ENCODE data around the gene PIP4P1.

- TF ChIP-seq POLR2A (IDR thresholded peaks at IDR 0.05; ENCODE audit: low read depth, low read length) (no peak), POLR2AphosphoS5 (IDR thresholded peaks at IDR 0.05; ENCODE audit: low read depth, low read length) (no peak), TAF1 (IDR thresholded peaks at IDR 0.05; ENCODE audit: low read depth, low read length) (no peak), SPI1 (IDR thresholded peaks at IDR 0.05; ENCODE audit: low read depth, low read length) (no peak)
These were observed 41.8 kb downstream of the PIP4P1 start for GRCh38 chr14:20419419-20419818.
